ENCODE measurements around the gene GSC2. TPM values are rescaled to one million over a fixed set of nuclear protein-coding genes. Genes with fewer than 3 reads are reported as not detected.

GSC2 gene
- total RNA-seq, 1 donor from 2014 or later = not detected

GRCh38 chr22:19173047-19174035 is 23.2 kb upstream of the GSC2 start:
- Mint-ChIP-seq H3K36me3 (no peaks in the 10 kb centered on the region), H3K4me1 (ENCODE audit: unreplicated experiment) (peaks cover 17% of the 10 kb centered on the region), H3K9me3 (no peaks in the 10 kb centered on the region), H3K27me3 (peaks cover 25% of the 10 kb centered on the region), H3K27ac (peak overlapping the region; percentile 91), H3K4me3 (peak overlapping the region; percentile 90)
- DNase-seq (ENCODE audit: extremely low spot score, unreplicated experiment) = no peak
- TF ChIP-seq CTCF (conservative IDR thresholded peaks at IDR 0.05) = no peak

- no peak for TF ChIP-seq CTCF (conservative IDR thresholded peaks at IDR 0.05)
- Mint-ChIP-seq H3K27me3 (peaks cover 34% of the 10 kb centered on the region), H3K9me3 (no peaks in the 10 kb centered on the region), H3K4me3 (peak overlapping the region; percentile 90), H3K27ac (peak overlapping the region; percentile 91), H3K36me3 (no peaks in the 10 kb centered on the region), H3K4me1 (ENCODE audit: unreplicated experiment) (peaks cover 17% of the 10 kb centered on the region)
- DNase-seq (ENCODE audit: extremely low spot score, unreplicated experiment) = no peak
Observed at GRCh38 chr22:19172213-19173046, 22.3 kb upstream of the GSC2 start.

- H3K27ac Mint-ChIP-seq = peak overlapping the region; percentile 91
- H3K4me3 Mint-ChIP-seq = peak overlapping the region; percentile 90
- DNase-seq (ENCODE audit: extremely low spot score, unreplicated experiment) = no peak
- H3K9me3 Mint-ChIP-seq = no peaks in the 10 kb centered on the region
- peaks cover 53% of the 10 kb centered on the region for H3K27me3 Mint-ChIP-seq
- no peak for TF ChIP-seq CTCF (conservative IDR thresholded peaks at IDR 0.05)
- no peaks in the 10 kb centered on the region for H3K36me3 Mint-ChIP-seq
- peaks cover 12% of the 10 kb centered on the region for H3K4me1 Mint-ChIP-seq (ENCODE audit: unreplicated experiment)
Observed at GRCh38 chr22:19169947-19170318, 19.8 kb upstream of the GSC2 start.

- peaks cover 58% of the 10 kb centered on the region for H3K27me3 Mint-ChIP-seq
- no peaks in the 10 kb centered on the region for H3K9me3 Mint-ChIP-seq
- peaks cover 12% of the 10 kb centered on the region for H3K4me1 Mint-ChIP-seq (ENCODE audit: unreplicated experiment)
- peak overlapping the region; percentile 79 for H3K4me3 Mint-ChIP-seq
- no peak for TF ChIP-seq CTCF (conservative IDR thresholded peaks at IDR 0.05)
- peak overlapping the region; percentile 48 for H3K27ac Mint-ChIP-seq
- H3K36me3 Mint-ChIP-seq = no peaks in the 10 kb centered on the region
- DNase-seq (ENCODE audit: extremely low spot score, unreplicated experiment) = no peak
Observed at GRCh38 chr22:19169002-19169946, 19.2 kb upstream of the GSC2 start.
